Islet precursor cell (in vitro differentiated cells): ENCODE data around the gene NES.
A peak's percentile ranks its signal among the peaks of the same experiment; 100 is the strongest.

Source experiments
- DNase-seq: peaks from one replicate; pipeline ENCODE4 v3.0.0-alpha.2; 2018

The NES gene

DNA sequence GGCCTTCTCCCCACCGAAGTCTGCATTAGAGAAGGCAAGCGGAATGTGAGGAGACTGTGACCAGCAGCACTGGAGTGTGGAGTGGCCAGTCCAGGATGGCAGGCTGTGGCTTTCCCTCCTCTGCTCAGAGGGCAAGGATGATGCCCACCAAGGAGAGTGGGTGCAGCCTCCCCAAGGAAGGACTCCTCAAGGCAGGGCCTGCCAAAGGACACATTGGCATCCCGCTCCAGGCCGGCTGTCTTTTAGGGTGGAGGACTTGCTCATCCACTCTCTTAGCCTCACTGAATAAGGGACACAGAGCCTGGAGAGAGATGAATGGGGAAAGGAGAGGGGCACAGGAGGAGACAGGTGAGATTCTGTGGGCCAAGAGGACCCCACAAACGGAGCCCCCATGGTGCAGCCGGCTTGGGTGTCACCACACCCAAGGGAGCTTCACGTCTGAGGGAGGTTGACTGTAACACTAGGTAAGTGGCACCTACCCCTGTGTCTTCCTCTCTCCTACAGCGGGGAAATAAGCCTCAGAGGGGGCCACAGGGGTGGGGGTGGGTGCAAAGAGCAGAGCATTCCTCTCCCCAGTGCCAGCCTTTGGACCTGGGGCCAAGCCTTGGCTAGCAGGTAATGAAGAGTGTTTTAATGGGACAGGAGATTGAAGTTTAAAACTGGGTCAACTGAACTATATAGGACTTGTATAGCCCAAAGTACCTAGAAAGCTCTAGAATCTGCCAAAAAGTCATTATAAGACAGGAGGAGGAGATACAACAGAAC lies 4.2 kb upstream of the NES start:
- no peak for DNase-seq

DNA sequence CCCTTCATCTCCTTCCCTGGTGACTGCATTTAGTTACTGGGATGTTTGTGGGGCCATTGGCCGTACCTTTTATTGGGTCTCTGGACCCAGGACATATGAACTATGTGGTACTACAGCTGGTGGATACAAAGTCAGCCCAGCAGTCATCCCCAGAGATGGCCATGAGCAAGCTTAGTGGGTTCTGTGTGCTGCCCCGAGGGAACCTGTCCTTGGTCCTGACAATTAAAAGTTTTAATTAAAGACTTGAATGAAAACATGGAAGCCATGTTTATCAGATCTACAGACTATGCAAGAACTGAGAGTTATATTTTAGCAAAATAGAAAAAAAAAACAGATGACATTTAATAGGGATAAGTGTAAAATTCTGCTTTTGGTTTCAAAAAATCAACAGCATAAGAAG lies 2.8 kb upstream of the NES start:
- no peak for DNase-seq

DNA sequence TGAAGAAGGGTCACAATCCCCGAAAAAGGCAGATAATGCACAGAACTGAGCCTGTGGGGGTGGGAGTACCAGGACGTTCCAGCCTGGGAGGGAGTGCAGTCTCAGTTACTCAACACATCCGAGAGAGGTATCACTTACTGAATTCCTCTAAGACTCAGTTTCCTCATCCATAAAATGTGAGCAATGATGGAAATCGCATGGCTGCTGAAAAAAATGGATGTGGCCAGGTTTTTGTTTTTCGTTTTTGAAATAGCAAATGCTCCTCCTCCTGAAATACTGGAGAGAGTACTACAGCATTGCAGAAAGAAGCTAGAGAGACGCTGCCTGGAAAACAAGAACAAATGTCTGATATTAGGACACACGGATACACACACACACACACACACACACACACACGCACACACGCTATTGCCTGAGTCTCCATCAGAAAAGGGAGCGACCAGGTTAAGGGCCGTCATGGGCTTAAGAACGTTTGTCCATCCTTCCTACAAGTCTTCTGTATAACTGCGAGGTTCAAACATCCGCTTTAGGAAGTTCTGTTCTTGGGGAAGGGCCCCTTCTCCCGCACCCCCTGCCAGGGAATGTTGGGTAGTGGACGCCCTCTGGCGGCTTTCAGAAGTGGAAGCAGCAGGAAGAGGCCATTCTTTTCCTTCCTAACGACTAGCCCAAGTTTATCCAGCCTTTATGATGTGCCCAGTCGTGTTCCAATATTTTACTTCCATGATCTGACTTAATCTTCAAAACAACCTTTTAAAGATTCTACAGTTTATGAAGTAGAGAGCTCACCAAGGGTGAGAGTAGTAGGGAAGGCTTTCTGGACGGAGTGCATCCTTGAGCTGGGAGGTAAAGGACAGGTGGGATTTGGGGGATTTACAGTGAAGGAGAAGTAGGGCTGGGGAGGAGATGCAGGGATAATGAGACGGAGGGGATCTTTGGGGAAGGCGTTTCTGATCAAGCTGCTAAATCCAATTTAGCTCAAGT lies 699 bp upstream of the NES start:
- peak; percentile 85 for DNase-seq

DNA sequence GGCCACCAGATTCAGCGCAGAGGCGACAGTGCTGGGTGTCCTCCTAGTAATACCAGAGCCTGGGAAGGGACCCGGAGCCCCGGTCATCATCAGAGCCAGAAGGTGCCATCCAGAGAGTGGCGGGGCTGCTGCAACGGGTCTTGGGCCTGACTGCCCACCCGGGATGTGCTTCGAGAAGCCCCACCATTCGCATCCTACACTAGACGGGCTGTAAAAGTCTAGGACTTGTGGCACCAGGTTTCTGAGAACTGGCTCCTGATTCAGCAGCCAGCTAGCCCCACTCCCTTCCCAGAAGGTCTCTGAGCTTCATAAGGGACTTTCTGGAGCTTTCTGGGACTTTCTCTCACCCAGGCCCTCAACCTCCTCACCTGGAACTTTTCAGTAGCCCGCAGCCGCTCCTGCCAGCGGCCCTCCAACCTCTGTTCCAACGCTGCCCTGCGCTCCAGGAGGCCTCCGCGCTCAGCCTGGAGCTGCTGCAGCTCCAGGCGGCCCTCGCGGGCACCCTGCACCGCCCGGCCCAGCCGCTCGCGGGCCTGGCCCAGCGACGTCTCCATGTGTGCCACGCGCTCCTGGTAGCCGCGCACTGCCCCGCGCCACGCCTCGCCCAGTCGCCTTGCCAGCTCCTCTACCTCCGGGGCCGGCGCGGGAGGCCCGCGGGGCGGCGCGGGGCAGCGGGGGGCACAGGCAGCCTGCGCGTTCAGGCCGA lies 940 bp downstream of the NES start:
- DNase-seq = no peak

DNA sequence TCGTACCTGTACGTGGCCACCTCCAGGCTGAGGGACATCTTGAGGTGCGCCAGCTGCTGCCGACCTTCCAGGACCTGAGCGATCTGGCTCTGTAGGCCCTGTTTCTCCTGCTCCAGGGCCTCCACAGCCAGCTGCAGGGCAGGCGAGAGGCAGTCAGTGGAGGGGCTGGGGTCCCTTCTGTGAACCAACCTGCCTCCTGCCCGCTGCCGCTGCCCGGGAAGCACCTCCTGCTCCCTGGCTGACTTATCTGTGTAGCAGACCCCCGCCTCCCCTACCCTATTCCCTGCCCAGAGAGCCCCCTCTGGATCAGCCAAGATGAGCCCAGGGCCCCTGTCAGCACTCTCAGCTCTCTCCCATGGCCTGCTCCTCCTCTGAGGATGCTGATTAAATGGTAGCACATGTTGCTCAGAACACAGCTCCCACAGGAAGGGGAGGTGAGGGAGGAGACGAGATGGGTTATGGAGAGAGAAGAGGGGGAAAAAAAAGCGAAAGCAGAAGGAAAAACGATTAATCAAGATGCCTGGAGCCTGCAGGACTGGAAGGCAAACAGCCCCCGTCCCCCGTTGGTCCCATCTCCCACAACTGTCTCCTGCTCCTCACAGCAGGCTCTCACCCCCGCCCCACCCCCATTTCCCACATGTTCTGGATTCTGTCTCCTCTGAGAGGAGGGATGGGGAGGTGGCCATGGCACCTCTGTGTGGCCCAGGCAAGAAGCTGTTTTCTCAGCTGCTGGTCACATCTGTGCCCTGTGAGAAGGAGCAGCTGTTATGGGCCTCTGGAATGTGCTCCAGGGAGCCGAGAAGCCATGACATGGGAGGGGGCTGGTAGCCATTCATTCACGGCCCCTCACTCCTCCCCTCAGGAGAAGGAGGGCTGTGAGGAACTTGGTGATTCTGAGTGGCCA lies 1.7 kb downstream of the NES start:
- peak; percentile 71 for DNase-seq

DNA sequence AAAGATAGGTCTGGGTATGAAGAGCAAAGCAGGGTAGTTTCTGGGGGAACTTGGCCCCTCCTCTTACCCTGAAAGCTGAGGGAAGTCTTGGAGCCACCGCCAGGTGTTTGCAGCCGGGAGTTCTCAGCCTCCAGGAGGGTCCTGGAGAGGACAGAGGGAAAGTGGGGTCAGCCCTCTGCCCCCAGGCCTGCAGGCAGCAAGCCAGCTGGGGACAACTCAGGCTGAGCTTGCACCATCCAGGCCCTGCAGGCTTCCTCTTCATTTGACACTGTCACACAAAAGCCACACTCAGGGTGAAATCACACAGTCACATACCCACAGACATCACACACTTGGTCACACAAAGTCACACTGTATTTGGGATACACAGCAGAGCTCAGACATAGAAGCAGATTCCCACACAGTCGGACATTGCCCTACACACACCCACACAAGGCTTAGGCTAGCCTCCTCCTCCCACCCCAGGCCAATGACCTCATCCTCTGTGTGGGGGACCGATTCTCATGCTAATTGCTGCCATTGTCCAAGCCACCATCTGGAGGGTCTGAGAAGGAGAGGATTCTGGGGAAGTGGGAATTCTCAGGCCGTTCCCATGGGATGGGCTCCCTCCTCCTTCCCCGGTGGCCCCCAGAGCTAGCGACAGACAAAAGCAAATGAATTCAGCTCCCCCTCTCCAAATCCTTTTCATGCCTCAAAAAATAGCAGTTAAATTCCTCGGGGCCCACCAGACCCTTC lies 3.7 kb downstream of the NES start:
- peak; percentile 80 for DNase-seq

DNA sequence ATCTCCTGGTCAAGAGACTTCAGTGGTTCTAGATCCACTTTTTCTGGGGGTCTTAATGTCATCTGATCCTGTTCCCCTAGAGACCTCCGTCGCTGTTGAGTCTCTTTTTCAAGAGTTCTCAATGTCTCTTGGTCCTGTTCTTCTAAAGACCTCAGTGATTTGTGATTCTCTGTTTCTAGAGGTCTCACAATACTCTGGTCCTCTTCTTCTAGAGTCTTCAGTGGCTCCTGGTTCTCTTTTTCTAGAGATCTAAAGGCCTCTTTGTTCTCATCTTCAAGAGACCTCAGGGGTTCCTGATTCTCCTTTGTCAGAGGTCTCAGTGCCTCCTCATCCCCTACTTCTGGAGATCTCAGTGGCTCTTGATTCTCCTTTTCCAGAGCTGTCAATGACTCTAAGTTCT lies 5.4 kb downstream of the NES start:
- no peak for DNase-seq

DNA sequence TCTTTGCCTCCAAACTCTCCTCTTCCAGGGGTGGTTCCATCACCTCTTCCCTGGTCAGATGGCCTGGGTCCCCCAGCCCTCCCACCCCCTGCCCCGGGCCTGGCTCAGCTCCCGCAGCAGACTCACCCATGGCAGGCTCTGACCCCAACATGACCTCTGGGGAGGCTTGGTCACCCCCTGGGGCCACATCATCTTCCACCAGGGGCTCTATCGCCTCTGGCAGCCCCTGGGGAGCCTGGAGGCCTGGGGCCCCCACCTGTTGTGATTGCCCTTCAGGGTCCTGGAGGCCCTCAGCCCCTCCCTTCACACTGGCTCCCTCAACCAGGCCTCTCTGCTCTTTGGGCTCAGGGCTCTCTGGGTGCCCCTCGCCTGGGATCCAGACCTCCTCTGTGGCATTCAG lies 6.4 kb downstream of the NES start:
- no peak for DNase-seq

DNA sequence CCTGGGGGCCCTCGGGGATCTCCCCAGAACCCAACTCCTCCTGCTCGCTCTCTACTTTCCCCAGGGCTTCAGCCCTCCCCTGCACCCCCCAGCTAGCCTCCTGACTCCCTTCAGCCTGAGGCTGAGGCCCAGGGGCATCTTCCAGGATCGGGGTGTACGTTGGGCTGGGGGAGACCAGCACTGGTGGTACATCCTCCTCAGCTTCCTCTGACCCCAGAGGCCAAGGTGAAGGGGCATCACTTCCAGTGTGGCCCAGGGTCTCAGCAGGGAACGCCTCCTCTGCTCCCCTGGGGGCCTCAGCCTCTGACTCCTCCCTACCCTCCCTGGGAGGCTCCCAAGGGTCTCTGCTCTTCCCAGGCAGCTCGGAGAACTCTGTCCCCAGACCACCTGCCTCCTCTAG lies 6.8 kb downstream of the NES start:
- no peak for DNase-seq

DNA sequence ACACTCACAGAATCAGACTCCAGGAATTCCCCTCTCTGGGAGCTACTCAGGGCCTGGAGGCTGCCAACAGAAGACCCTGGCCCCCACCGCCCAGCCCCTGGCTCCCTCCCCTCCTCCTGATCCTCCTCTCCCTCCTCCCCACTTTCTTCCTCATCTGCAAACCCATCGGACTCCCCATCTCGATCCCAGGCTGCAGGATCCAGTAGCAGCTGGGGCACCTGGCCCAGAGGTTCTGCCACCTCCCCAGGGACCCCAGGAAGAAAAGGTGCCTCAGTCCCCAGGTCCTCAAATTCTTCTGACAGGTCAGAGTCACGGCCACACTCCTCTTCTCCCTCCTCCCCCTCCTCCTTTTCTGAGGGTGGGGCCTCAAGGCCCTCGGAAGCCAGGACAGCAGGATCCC lies 7.4 kb downstream of the NES start:
- peak; percentile 62 for DNase-seq

DNA sequence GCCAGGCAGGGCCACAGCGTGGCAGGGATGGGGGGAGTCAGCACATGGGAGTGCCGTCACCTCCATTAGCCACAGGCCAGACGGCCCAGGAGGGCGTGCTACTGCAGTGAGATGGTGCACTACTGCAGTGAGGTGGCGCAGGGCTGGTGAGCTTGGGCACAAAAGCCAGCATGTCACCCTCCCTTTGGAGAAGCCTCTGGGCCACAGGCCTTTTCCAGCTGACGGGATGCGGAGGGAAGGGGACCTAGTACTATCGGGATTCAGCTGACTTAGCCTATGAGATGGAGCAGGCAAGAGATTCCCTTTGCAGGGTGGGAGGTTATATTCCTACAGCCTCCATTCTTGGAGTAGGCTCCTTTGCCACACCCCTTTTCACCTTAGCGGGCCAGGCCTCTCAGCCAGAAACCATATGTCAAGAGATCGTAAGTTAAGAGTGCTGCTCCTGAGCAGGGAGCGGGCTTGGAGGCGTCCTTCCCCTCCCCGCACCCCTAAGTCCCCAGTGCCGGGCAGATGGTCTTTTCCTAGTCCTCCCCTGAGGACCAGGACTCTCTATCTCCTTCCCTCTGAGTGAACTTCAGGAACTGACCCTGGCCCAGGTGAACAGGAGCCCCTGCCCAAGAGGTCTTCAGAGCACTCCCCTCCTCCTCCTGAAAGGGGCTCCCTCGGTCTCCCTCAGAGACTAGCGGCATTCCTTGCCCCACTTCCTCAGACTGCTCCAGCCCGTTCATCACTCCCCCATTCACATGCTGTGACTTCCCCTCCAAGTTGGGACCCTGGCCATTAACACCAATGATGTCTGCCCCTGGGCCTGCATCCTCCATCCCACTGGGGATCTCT lies 8.2 kb downstream of the NES start:
- DNase-seq = peak; percentile 99

DNA sequence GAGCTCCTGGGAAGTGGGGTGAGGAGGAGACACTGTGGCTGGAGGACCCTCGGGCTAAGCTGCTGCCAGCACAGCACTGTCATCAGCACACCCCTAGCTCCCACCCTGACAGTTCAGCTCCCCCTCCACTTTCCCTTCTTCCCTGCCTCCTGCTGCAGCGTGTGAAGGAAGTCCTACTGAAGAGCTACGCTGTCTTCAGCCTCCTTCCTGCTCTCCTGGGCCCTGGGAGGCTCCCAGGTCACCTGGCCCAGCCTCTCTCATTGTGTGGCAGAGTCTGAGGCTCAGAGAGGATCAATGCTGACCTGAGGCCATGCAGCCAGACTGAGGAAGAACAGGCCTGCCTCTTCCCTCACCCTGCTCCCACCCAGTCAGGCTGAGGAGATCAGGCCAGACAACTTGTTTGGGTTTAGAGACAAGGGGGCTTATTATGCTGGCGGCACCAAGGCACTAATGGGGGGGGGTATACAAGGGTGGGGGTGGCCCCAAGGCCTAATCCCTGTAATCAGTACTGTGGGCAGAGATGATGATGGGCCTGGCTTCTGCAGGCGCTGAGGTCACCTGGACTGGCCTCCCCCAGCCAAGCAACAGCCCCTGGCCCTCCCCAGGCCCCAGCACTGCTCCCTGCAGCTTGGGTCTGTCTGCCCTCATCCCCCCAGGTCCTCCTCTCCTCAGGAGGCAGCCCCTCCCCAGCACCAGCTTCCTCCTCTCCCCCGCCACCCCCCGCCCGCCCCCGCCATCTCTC lies 9.1 kb downstream of the NES start:
- peak; percentile 99 for DNase-seq

DNA sequence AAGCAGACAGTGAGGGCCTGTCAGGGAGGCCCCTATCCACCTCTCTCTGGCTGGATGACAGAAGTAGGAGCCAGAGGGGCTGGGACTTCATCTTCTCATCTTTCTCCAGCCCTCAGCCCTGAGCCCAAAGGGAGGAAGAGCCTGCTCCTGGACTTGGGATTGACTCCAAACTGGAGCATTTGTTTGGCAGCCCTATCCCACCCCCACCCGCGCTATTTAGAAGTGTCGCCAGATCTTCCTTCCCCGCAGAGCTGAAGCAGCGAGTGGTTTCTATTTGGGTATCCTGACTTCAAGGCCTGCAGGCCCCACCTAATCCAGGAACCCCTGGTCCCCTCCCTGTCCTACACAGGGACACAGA lies 9.6 kb downstream of the NES start:
- DNase-seq = peak; percentile 74

DNA sequence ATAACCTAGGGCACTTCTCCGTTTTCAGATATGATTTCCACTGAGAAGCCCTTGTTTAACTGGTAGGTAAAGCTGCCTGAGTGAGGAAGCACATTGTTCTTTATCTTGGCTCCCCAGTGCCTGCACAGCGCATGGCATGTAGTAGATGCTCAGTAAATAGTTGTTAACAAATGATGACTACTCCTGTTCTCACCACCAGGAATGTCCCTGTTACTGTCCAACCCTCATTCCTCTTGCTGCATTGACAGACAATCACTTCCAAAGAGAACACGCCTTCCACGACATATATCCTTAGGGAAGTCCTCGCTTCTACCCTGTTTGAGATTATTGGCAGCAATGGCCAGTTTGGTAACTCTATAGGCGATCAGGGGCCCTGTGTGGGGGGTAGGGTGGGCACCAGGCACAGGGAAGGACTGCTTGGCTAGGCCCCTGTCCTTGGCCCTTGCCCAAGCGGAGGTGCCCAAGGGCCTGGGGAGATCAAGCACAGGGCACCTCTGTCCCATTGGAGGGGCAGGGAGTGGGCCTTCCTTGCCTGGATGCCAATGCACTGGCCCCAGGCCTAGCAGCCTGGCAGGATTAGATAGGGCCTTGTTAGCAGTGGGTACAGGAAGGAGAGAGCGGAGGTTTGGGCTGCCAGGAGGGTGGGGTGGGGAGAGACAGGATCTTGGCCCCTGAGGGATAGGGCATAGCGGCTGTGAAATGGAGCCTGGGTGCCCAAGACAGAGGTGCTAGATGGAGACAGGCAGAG lies 10.2 kb downstream of the NES start:
- DNase-seq = peak; percentile 71

DNA sequence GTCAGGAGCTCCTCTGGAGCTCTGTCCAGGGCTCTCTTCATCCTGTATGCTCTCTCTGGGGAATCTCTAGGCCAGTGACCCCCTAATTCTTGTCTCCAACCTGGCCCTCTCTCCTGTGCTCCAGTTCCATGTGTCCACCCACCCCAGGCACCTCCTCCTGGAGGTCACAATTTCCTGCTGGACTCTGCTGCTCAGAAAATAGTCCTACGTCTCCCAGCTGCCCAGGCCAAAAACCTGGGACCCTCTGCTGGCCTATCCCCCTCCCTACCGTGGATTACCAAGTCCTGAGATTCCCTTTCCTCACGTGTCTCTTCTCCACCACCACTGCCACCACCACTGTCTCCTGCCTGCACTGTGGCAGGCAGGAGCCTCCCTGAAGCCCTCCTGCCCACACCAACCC lies 11.7 kb downstream of the NES start:
- DNase-seq = no peak

DNA sequence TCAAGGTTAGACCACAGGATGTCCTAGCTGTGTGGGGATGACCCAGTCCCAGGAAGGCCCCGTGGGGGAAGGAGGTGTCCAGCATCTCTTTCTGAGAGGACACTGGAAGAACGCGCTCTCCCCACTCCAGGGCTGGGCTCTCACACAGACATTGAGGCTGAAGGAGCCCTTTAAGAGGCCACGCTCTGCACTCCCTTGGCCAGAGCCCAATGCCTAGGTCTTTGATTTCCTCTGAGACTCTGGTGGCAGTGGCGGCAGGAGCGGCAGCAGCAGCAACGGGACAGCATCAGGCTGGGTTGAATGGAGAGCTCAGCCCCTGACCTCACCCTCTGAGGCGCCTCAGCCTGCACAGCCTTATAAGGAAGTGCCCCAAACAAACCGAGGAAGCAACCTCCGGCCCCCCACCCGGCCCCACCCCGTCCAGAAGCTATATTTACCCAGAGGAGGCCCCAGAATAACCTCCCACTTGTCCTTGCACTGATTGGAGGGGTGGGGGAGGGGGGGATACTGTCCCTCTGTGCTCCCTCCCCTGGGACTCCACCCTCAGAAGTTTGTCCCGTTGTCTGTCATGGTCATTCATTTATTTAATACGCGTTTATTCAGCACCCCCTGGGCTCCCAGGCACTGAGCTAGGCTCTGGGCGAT lies 12.3 kb downstream of the NES start:
- DNase-seq = peak; percentile 93

DNA sequence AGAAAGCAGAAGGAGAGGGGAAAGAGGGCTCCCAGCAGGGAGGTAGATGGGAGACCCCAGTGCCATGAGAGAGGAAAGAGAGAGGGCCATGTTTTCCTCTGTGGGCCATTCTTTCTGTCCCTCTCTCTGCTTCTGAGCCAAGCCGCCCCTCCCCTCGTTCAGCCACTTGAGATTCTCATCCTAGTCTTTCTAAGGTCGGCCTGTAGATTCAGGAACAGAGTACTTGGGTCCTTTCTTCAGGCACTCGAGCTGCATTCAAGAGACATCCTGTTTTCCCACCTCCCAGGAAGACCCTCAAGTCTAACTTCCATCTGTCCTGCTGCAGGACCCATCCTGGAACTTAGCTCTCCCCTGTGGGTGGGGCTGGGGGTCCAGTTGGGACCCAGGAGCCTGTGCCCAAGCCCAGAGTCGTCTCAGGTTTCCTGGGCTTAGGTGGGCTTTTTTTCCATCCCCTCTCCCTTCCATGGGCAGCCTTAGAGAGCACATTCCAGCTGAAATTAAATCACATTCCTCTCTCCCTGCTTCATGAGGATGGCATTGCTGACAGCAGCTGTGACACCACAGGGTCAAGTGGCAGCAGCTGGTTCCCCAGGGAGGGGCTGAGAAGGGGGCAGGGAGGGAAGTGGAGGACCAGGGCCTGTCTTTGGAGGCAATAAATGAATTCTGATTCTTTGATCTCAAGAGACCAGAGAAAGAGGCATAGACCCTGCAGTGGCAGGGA lies 13.0 kb downstream of the NES start:
- DNase-seq = peak; percentile 90

DNA sequence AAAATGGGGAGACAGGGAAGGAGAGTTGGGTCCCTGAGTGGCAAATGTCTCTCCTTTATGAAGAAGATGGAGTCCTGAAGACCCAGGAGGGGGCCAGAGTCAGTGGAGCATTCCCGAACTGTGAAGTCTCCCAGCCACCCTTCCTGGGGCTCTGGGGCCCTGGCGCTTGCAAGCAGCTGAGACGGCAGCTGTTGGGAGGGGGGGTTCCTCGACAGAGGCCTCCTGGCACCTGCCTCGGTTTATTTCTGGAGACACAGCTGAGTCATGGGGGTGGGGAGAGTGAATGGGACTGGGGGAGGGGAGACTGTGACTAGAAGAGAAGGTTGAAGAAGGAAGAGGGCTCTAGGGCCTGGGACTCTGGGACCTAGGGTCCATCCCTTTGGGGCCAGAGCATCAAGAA lies 14.0 kb downstream of the NES start:
- DNase-seq = peak; percentile 87
